GM12801 (cell line): Measurements from ENCODE around the gene DNPEP.

Experiments
- TF ChIP-seq, protein P1 (sequence below): IDR thresholded peaks from one replicate; pipeline ENCODE4 v1.5.1; 2011; ENCODE audit warnings: control low read depth; ENCODE audit not compliant: insufficient read length; ENCODE audit errors: extremely low read depth

Gene DNPEP

DNA sequence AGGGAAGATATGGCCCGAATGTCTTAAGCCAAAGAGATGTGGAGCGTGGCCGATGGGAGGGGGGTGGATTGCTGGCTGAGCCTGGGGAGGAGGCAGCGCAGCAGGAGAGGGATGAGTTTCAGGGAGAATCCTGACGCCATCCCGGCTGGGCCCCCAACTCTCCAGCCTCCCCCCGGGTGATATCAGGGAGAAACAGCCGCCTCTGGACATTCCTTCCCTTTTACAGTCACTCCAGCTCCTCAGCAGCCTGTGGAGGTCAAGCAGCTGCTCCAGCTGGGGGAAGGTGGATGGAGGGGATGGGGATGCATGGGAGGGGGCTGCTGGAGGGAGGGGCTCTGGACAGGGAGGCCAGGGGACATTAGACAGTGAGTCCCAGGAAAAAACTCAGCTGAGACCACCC, 20.9 kb upstream of the DNPEP start:
- TF ChIP-seq, protein P1, sequence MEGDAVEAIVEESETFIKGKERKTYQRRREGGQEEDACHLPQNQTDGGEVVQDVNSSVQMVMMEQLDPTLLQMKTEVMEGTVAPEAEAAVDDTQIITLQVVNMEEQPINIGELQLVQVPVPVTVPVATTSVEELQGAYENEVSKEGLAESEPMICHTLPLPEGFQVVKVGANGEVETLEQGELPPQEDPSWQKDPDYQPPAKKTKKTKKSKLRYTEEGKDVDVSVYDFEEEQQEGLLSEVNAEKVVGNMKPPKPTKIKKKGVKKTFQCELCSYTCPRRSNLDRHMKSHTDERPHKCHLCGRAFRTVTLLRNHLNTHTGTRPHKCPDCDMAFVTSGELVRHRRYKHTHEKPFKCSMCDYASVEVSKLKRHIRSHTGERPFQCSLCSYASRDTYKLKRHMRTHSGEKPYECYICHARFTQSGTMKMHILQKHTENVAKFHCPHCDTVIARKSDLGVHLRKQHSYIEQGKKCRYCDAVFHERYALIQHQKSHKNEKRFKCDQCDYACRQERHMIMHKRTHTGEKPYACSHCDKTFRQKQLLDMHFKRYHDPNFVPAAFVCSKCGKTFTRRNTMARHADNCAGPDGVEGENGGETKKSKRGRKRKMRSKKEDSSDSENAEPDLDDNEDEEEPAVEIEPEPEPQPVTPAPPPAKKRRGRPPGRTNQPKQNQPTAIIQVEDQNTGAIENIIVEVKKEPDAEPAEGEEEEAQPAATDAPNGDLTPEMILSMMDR = no peak

DNA sequence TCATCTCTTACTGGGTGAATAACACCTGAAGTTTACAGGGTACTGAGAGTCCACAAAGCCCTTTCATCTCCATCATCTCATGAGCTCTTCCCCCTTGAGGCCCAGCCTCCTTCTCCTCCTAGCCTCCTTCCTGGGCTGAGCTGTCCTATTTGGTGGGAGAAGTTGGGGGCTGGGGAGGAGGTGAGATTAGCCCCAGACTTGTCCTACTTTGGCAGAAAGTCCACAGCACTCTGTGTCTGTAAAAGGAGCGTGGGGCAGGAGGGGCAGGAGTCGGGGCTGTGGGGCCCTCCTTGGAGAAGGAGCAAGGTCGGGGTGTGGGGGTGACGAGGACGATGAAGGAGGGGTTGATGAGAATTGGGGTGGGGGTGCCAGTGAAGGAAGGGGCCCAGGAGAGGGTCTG, 20.5 kb upstream of the DNPEP start:
- TF ChIP-seq, protein P1 = no peak

DNA sequence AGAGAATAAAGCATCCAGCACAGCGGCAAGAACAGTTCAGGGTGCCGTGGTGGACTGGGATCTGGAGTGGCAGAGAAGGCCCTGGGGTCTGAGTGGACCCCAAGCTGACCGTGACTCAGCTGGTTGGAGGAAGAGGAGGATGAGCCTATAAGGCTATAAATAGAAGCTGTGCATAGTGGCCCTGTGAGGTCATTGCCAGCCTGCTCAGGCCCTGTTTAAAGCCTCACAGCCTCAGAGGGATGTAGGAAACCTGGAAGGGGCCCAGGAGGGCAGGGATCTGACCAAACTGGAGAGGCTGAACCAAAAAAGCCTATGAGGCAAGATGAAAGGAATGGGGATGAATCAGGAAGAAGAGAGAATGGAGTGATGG, 19.1 kb upstream of the DNPEP start:
- TF ChIP-seq, protein P1 = no peak

DNA sequence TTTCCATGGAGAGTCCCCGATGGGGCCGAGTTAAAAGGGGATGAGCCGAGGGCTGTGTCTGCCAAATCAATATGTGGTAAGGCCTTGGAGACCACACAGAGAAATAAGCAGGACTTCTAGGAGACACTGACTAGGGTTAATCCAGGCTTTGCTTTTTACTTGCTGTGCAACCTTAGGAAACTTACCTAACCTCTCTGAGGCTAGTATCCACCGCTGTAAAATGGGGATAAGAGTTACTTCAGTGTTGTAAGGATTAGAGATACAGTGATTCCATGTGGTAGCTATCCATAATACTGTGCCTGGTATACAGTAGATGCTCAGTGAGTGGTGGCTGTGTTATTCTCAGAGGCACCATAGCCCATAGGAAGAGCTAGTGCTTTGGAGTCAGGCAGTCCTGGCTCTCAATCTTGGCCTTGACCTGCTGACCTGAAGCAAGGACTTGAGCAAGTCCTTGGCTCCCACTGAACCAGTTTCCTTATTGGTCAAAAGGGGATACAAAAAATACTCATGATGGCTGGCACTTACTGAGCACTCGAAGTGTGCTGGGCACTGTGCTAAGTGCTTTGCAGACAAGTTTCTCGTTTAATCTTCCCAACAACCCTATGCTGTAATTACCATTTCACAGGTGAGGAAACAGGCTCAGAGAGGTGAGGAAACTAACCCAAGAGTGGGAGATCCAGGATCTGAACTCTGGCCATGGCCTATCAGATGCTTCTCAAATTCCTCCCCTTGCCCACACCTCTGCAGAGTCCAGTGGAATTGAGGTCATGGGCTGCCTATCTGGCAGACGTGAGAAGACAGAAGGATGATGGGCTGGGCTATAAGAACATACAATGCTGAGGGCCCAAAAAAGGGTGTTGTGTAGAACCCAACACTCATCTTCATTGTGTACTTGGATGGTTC, 18.5 kb upstream of the DNPEP start:
- TF ChIP-seq, protein P1 = no peak

DNA sequence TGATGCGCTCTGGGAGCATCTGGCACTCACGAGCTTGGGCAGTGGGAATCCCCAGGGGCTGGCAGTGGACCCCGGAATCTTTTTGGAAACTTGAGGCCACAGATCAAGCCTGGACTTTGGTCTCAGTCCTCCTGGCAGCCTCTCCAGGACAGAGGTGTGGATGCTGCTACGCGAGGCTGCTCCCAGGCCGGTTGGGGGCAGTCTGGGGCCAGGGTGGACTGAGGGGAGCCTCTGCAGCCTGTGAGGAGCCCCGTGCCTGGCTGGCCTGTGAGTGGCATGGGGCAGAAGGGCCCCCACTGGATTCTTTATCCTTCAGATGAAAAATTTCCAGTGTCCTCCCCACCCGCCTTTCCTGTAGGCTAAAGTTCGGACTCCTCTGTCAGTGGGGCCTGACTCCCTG, 17.7 kb upstream of the DNPEP start:
- TF ChIP-seq, protein P1 = no peak

DNA sequence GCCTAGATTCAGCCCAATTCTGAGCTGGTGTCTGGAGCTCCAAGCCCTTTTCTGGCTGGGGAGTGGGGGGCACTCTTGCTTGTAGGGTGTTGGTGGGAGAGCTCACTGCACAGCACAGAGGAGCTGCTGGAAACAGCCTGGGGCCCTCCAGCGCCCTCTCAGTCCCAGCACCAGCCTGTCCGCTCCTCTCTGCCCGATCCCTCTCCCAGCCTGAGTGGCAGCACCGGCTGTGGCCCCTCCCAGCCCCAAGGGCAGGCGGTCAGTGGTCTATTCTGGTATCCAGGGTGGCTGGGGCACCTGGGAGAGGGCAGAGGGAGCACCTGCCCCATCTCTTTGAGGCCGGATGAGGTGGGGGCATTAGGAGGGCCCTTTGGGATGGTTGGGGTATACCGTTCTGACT, 17.2 kb upstream of the DNPEP start:
- TF ChIP-seq, protein P1 = no peak

DNA sequence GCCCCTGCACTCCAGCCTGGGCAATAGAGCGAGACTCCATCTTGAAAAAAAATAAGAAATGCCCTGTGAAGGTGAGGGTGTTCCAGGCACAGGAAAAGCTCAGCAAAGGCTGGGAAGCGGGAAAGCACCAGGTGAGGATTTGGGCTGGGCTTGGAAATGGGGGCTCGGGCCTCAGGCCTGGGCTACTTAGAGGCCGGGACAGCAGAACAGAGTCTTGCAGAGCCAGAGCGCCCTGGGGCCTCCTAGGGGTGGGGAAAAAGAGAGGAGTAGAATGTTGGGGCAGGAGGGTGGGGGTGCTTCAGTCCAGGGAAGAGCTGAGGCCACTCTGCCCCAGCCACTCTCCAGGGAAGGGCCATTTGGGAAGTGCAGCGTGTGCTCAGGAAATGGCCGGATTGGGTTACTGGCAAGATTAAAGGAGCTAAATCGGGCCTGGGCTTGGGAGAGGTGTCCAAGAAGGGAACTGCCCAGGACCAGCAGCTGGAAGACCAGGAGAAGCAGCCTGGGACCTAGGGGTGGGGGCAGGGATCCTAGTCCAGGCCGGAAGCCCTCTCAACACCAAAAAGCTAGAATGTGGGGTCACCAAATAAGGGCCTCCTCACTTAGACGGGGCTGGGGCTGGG, 16.7 kb upstream of the DNPEP start:
- TF ChIP-seq, protein P1 = no peak
